IMR-90 (cell line): ENCODE data around the gene MAFF. TPM values are rescaled to one million over a fixed set of nuclear protein-coding genes. Genes with fewer than 3 reads are reported as not detected.

Experiments used
- ATAC-seq: fragments of 200-7000 bp; cut with Tn5 transposase; 2 replicates; pipeline ENCODE4 v1.9.1; 2020; ENCODE audit warnings: low read depth, mild to moderate bottlenecking, moderate library complexity
- BruUV-seq: library from RNA; stranded (reverse); fragments of 400-500 nt; replicated peaks from 2 replicates; lab custom pipeline; 2021; lab: Mats Ljungman, UMichigan
- CTCF ChIA-PET: fragments of 300-600 bp; formaldehyde crosslinking; extraction: SDS; loops from one replicate; lab custom pipeline; 2021; ENCODE audit warnings: antibody characterized with exemption; lab: Yijun Ruan, JAX
- POLR2A ChIA-PET: fragments of 300-600 bp; sonication (Branson Sonifier 250); formaldehyde crosslinking; loops from one replicate; lab custom pipeline; 2022; ENCODE audit warnings: antibody characterized with exemption; ENCODE audit not compliant: unreplicated experiment; lab: Charles Lee
- DNase-seq: peaks from one replicate; pipeline ENCODE4 v3.0.0; 2013
- H2AFZ ChIP-seq: replicated peaks from 2 replicates; pipeline ENCODE3; 2013; ENCODE audit warnings: low read length, mild to moderate bottlenecking; ENCODE audit not compliant: poor library complexity
- H2AK5ac ChIP-seq: 2 replicates; pipeline ENCODE4 v1.6.1; 2013; ENCODE audit warnings: low read depth, low read length, inconsistent platforms
- H2AK9ac ChIP-seq: replicated peaks from 2 replicates; pipeline ENCODE3; 2013; ENCODE audit warnings: mild to moderate bottlenecking, low read depth, low read length, moderate library complexity; ENCODE audit not compliant: poor library complexity
- H2BK120ac ChIP-seq: 2 replicates; pipeline ENCODE4 v1.6.1; 2013; ENCODE audit warnings: low read depth, low read length, inconsistent platforms
- H2BK15ac ChIP-seq: 3 replicates; pipeline ENCODE4 v1.6.1; 2013; ENCODE audit warnings: low read depth, low read length, inconsistent platforms
- H2BK20ac ChIP-seq: 2 replicates; pipeline ENCODE4 v1.6.1; 2013; ENCODE audit warnings: low read depth, mild to moderate bottlenecking, inconsistent platforms, low read length, moderate library complexity
- H2BK5ac ChIP-seq: 2 replicates; pipeline ENCODE4 v1.6.1; 2013; ENCODE audit warnings: mild to moderate bottlenecking, low read depth, low read length, inconsistent platforms; ENCODE audit not compliant: poor library complexity, severe bottlenecking
- H3K14ac ChIP-seq: replicated peaks from 2 replicates; pipeline ENCODE4 v1.6.1; 2013; ENCODE audit warnings: low read depth, low read length, inconsistent platforms
- H3K18ac ChIP-seq: 2 replicates; pipeline ENCODE4 v1.6.1; 2013; ENCODE audit warnings: low read depth, low read length, control low read depth
- H3K23ac ChIP-seq: 2 replicates; pipeline ENCODE4 v1.6.1; 2013; ENCODE audit warnings: low read depth, low read length, inconsistent platforms
- H3K27ac ChIP-seq: 2 replicates; pipeline ENCODE4 v1.5.1; 2013; ENCODE audit warnings: mild to moderate bottlenecking, control low read depth, low read length; ENCODE audit not compliant: insufficient read depth
- H3K27me3 ChIP-seq: 2 replicates; pipeline ENCODE4 v1.6.1; 2013; ENCODE audit warnings: low read length; ENCODE audit not compliant: control insufficient read depth, insufficient read depth
- H3K36me3 ChIP-seq: 2 replicates; pipeline ENCODE4 v1.6.1; 2013; ENCODE audit warnings: low read length, mixed read lengths; ENCODE audit not compliant: control insufficient read depth, insufficient read depth
- H3K4ac ChIP-seq: 2 replicates; pipeline ENCODE4 v1.6.1; 2013; ENCODE audit warnings: low read depth, low read length, inconsistent platforms
- H3K4me1 ChIP-seq: 2 replicates; pipeline ENCODE4 v1.6.1; 2013; ENCODE audit warnings: low read length, mixed read lengths; ENCODE audit not compliant: control insufficient read depth, insufficient read depth
- H3K4me2 ChIP-seq: 2 replicates; pipeline ENCODE4 v1.6.1; 2013; ENCODE audit warnings: low read depth, mild to moderate bottlenecking, control low read depth, low read length, moderate library complexity
- H3K4me3 ChIP-seq: 2 replicates; pipeline ENCODE4 v1.5.1; 2013; ENCODE audit warnings: low read depth, mild to moderate bottlenecking, control low read depth, low read length, moderate library complexity; ENCODE audit not compliant: insufficient read depth
- H3K56ac ChIP-seq: 2 replicates; pipeline ENCODE4 v1.6.1; 2013; ENCODE audit warnings: low read length, inconsistent platforms; ENCODE audit not compliant: insufficient read depth; ENCODE audit errors: extremely low read depth
- H3K79me1 ChIP-seq, 2 experiments: 2 replicates each; pipeline ENCODE4 v1.6.1; 2013; ENCODE audit warnings: low read length in 2 of 2, inconsistent platforms in 1 of 2, low read depth in 1 of 2
- H3K9ac ChIP-seq: 2 replicates; pipeline ENCODE4 v1.6.1; 2013; ENCODE audit warnings: low read depth, low read length, control low read depth
- H3K9me1 ChIP-seq: 2 replicates; pipeline ENCODE4 v1.6.1; 2013; ENCODE audit warnings: low read length, inconsistent platforms; ENCODE audit not compliant: insufficient read depth
- H3K9me3 ChIP-seq: 2 replicates; pipeline ENCODE4 v1.6.1; 2013; ENCODE audit warnings: low read length; ENCODE audit not compliant: control insufficient read depth, insufficient read depth
- H4K20me1 ChIP-seq: 2 replicates; pipeline ENCODE4 v1.6.1; 2013; ENCODE audit warnings: low read length, inconsistent platforms; ENCODE audit not compliant: insufficient read depth
- H4K5ac ChIP-seq: 2 replicates; pipeline ENCODE4 v1.6.1; 2013; ENCODE audit warnings: mild to moderate bottlenecking, low read depth, low read length, control low read depth
- H4K8ac ChIP-seq, 2 experiments: 2 replicates each; pipeline ENCODE4 v1.6.1; 2013; ENCODE audit warnings: low read depth in 2 of 2, low read length in 2 of 2, control low read depth in 1 of 2, inconsistent platforms in 1 of 2
- H4K91ac ChIP-seq: 2 replicates; pipeline ENCODE4 v1.6.1; 2013; ENCODE audit warnings: low read depth, low read length, inconsistent platforms; ENCODE audit not compliant: insufficient read depth
- BHLHE40 ChIP-seq: fragments of 150-350 bp; IDR thresholded peaks from 2 replicates; pipeline ENCODE4 v1.6.1; 2016; ENCODE audit warnings: mild to moderate bottlenecking, low read depth, low read length
- CEBPB ChIP-seq: IDR thresholded peaks from 2 replicates; pipeline ENCODE4 v1.6.1; 2012; ENCODE audit warnings: low read depth, low read length, improper control_type of control experiment
- CHD1 ChIP-seq: IDR thresholded peaks from 2 replicates; pipeline ENCODE4 v1.6.1; 2012; ENCODE audit warnings: low read depth, low read length, improper control_type of control experiment
- FOS ChIP-seq: fragments of 150-350 bp; IDR thresholded peaks from 2 replicates; pipeline ENCODE4 v1.6.1; 2016; ENCODE audit warnings: low read depth, low read length
- MAFK ChIP-seq: IDR thresholded peaks from 2 replicates; pipeline ENCODE4 v1.6.1; 2012; ENCODE audit warnings: low read depth, low read length, improper control_type of control experiment
- MAZ ChIP-seq: IDR thresholded peaks from 2 replicates; pipeline ENCODE4 v1.6.1; 2012; ENCODE audit warnings: low read depth, mild to moderate bottlenecking, low read length, improper control_type of control experiment, moderate library complexity, borderline replicate concordance
- MXI1 ChIP-seq: IDR thresholded peaks from 2 replicates; pipeline ENCODE4 v1.6.1; 2012; ENCODE audit warnings: low read depth, mild to moderate bottlenecking, low read length, moderate library complexity, borderline replicate concordance
- NFE2L2 ChIP-seq: fragments of 150-350 bp; IDR thresholded peaks from 2 replicates; pipeline ENCODE4 v1.6.1; 2016; ENCODE audit warnings: low read depth, mild to moderate bottlenecking, low read length
- POLR2A ChIP-seq: IDR thresholded peaks from 2 replicates; pipeline ENCODE4 v1.6.1; 2012; ENCODE audit warnings: mild to moderate bottlenecking, low read depth, low read length
- RAD21 ChIP-seq: IDR thresholded peaks from 2 replicates; pipeline ENCODE4 v1.6.1; 2012; ENCODE audit warnings: low read length, improper control_type of control experiment
- RCOR1 ChIP-seq: IDR thresholded peaks from 2 replicates; pipeline ENCODE4 v1.6.1; 2012; ENCODE audit warnings: mild to moderate bottlenecking, low read length, improper control_type of control experiment; ENCODE audit not compliant: insufficient replicate concordance
- RFX5 ChIP-seq: IDR thresholded peaks from 2 replicates; pipeline ENCODE4 v1.8.0; 2012; ENCODE audit warnings: low read depth, mild to moderate bottlenecking, low read length, moderate library complexity
- SMC3 ChIP-seq: fragments of 150-350 bp; IDR thresholded peaks from 2 replicates; pipeline ENCODE4 v1.6.1; 2016; ENCODE audit warnings: low read depth, mild to moderate bottlenecking, antibody characterized with exemption, low read length, moderate library complexity
- WGBS, 2 experiments: methylation state at CpG; one replicate each; pipeline versions ENCODE4 v1.1.5 to v1.1.7; 2013; ENCODE audit warnings: missing lambda C conversion rate in 2 of 2; ENCODE audit not compliant: insufficient read length in 1 of 2; ENCODE audit errors: extremely low coverage in 2 of 2; 5-methylcytosine and 5-hydroxymethylcytosine counted together
- dilution Hi-C: fragments of 300-500 bp; cut with HindIII; formaldehyde crosslinking; loops from one replicate; pipeline ENCODE4 v1.14.3; 2018; ENCODE audit warnings: low sequenced_read_pairs; ENCODE audit not compliant: unreplicated experiment
- in situ Hi-C: fragments of 300-500 bp; cut with MboI; formaldehyde crosslinking; loops from 3 replicates; pipeline ENCODE4 v1.14.3; 2019; ENCODE audit warnings: low sequenced_read_pairs, inconsistent platforms, mixed read lengths
- intact Hi-C: fragments of 100-400 bp; cut with micrococcal nuclease; formaldehyde crosslinking; loops from 2 replicates; pipeline ENCODE4 v1.10.0; 2022
- polyA plus RNA-seq, 3 experiments: library from polyadenylated mRNA; depleted of rRNA; stranded (reverse); fragments of >200 nt; gene quantifications; 2 replicates each; pipeline ENCODE4 v1.2.3, GENCODE V29; 2012; ENCODE audit warnings: low replicate concordance in 1 of 3
- total RNA-seq: library from RNA; depleted of rRNA; stranded (reverse); fragments of >200 nt; gene quantifications from 2 replicates; pipeline ENCODE4 v1.2.3, GENCODE V29; 2012
- TF ChIP-seq, protein P1 (sequence below): fragments of 150-350 bp; IDR thresholded peaks from 2 replicates; pipeline ENCODE4 v1.6.1; 2016; ENCODE audit warnings: low read depth, mild to moderate bottlenecking, low read length, moderate library complexity, borderline replicate concordance
- TF ChIP-seq, protein P2 (sequence below): conservative IDR thresholded peaks from 2 replicates; pipeline ENCODE4 v1.5.1; 2012; ENCODE audit warnings: mild to moderate bottlenecking, low read depth, low read length, improper control_type of control experiment
- TF ChIP-seq, protein P3 (sequence below): fragments of 150-350 bp; IDR thresholded peaks from 2 replicates; pipeline ENCODE4 v1.6.1; 2017; ENCODE audit warnings: mild to moderate bottlenecking, antibody characterized with exemption, low read length, low read depth

Gene MAFF
- total and polyA plus RNA-seq, 2 of the 4 experiments (the other 2 are of a cell fraction), result 18.3 to 25.9 TPM

DNA sequence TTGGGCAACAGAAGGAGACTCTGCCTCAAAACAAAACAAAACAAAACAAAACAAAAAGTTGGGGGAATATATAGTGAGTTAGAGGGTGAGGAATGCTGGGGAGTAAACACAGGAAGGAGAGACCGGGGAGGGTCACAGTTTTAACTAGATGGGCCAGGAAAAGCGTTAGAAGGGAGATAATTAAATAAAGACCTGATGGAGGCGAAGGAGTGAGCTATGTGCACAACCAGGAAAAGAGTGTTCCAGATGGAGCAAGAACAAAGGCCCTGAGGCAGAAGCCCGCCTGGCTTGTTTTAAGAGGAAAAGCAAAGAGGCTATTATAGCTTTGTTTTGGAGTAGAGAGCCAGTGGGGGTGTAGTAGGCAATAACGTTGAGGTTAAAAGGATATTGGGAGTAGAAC lies 15.4 kb upstream of the MAFF start:
- TF ChIP-seq RCOR1 (no peak), BHLHE40 (no peak), SMC3 (no peak), MXI1 (no peak), RFX5 (no peak), RAD21 (no peak), POLR2A (no peak), MAFK (no peak), CHD1 (no peak), NFE2L2 (no peak), MAZ (no peak), CEBPB (no peak), FOS (no peak)
- TF ChIP-seq, protein P1, sequence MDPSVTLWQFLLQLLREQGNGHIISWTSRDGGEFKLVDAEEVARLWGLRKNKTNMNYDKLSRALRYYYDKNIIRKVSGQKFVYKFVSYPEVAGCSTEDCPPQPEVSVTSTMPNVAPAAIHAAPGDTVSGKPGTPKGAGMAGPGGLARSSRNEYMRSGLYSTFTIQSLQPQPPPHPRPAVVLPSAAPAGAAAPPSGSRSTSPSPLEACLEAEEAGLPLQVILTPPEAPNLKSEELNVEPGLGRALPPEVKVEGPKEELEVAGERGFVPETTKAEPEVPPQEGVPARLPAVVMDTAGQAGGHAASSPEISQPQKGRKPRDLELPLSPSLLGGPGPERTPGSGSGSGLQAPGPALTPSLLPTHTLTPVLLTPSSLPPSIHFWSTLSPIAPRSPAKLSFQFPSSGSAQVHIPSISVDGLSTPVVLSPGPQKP, result no peak
- TF ChIP-seq, protein P2, sequence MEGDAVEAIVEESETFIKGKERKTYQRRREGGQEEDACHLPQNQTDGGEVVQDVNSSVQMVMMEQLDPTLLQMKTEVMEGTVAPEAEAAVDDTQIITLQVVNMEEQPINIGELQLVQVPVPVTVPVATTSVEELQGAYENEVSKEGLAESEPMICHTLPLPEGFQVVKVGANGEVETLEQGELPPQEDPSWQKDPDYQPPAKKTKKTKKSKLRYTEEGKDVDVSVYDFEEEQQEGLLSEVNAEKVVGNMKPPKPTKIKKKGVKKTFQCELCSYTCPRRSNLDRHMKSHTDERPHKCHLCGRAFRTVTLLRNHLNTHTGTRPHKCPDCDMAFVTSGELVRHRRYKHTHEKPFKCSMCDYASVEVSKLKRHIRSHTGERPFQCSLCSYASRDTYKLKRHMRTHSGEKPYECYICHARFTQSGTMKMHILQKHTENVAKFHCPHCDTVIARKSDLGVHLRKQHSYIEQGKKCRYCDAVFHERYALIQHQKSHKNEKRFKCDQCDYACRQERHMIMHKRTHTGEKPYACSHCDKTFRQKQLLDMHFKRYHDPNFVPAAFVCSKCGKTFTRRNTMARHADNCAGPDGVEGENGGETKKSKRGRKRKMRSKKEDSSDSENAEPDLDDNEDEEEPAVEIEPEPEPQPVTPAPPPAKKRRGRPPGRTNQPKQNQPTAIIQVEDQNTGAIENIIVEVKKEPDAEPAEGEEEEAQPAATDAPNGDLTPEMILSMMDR, result no peak
- TF ChIP-seq, protein P3, sequence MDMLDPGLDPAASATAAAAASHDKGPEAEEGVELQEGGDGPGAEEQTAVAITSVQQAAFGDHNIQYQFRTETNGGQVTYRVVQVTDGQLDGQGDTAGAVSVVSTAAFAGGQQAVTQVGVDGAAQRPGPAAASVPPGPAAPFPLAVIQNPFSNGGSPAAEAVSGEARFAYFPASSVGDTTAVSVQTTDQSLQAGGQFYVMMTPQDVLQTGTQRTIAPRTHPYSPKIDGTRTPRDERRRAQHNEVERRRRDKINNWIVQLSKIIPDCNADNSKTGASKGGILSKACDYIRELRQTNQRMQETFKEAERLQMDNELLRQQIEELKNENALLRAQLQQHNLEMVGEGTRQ, result no peak
- CTCF ChIA-PET, result interaction anchor here (0.8 kb wide), 1 partner anchor 72 kb away, joined by 3 read pairs; no protein-coding TSS in a partner anchor
- no peak overlapping the region for H3K14ac ChIP-seq
- H4K5ac ChIP-seq, result 0 out of 2 replicates have a peak overlapping the region, but pooled peaks have one; percentile 20
- no peak overlapping the region for H4K91ac ChIP-seq
- no peak overlapping the region for H3K9ac ChIP-seq
- WGBS, 2 experiments, result 48% methylated on average over 4 of the region's 5 CpGs; no CpG with 5 or more reads in 1 of the 2 experiments
- no peaks in the 10 kb centered on the region for H4K20me1 ChIP-seq
- H3K4me1 ChIP-seq, result peaks cover 4% of the 10 kb centered on the region; the same call in 1 of the 2 replicates
- H3K4ac ChIP-seq, result no peak overlapping the region; the same call in 1 of the 2 replicates
- H3K36me3 ChIP-seq, result no peaks in the 10 kb centered on the region
- H3K9me3 ChIP-seq, result no peaks in the 10 kb centered on the region
- H3K4me3 ChIP-seq, result no peak overlapping the region
- H2AK5ac ChIP-seq, result no peak overlapping the region; the same call in 1 of the 2 replicates
- no peak overlapping the region for H3K27ac ChIP-seq
- H3K18ac ChIP-seq, result no peak overlapping the region
- ATAC-seq, result peak; percentile 8; the same call in 1 of the 2 replicates
- H3K23ac ChIP-seq, result no peak overlapping the region
- in situ Hi-C loops (no loop called here), dilution Hi-C loops (no loop called here), intact Hi-C loops (no loop called here)
- H3K79me1 ChIP-seq, result peaks cover under 1 to 1% of the 10 kb centered on the region in 2 experiments; a peak in 3 of 4 replicates
- H2AK9ac ChIP-seq, result no peak overlapping the region
- H4K8ac ChIP-seq, result 0 out of 4 replicates have a peak overlapping the region, but pooled peaks of 1 of the 2 experiments have one; percentile 35
- H2BK5ac ChIP-seq, result no peak overlapping the region
- no TSS peak for BruUV-seq
- peak overlapping the region; percentile 66 for H2AFZ ChIP-seq
- H2BK120ac ChIP-seq, result 0 out of 2 replicates have a peak overlapping the region, but pooled peaks have one; percentile 45
- H3K9me1 ChIP-seq, result peaks cover 4% of the 10 kb centered on the region
- POLR2A ChIA-PET, result no interaction called here
- no peaks in the 10 kb centered on the region for H3K27me3 ChIP-seq
- H2BK20ac ChIP-seq, result no peak overlapping the region; the same call in 1 of the 2 replicates
- H2BK15ac ChIP-seq, result no peak overlapping the region
- no peak overlapping the region; the same call in 1 of the 2 replicates for H3K4me2 ChIP-seq
- no peak overlapping the region for H3K56ac ChIP-seq
- no peak for DNase-seq
